NCI-H187 treated with DMSO at 0.1 percent for 48 hours (cell line): ENCODE results near the gene SLC22A5.
A peak's percentile ranks its signal among the peaks of the same experiment; 100 is the strongest.
"Not testable (repeated sequence)": the region's sequence is repeated elsewhere in the genome, so short reads cannot be mapped to it uniquely, and the experiment has no call there.

Experiments used
- DNase-seq: peaks from one replicate; lab custom pipeline; 2025; lab: John Stamatoyannopoulos, UW

Gene SLC22A5

DNA sequence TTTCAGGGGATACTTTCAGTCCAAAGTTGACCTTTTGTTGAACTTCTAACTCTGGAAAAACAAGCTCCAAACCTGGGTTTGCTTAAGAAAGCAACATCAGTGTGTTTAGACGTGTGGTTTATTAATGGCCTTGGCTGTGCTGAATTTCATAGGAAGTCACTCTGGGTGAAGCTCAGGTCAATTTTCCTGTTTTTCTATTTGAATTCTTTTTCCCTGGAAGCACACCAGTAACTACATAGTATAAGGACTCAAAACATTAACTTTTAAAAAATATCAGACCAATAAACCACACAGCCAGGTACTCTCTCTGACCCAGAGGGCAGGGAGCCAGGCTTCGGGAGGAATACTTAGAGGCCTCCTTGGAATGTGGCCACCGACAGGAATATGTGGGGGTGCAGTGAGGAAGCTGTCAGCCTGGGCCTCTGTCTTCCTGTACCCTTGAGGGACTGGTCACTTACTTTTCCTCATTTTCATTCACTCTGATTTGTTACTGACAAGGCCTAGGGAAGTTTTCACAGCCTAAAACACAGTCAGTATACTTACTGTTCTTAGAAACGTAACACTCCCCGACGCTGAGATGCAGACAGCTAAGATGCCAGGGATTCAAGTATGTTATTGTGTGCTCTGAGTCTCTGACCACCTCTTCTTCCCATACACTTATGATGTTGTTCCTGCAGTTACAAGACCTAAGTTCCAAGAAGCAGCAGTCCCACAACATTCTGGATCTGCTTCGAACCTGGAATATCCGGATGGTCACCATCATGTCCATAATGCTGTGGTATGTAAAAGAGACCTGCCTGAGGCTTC, 18.9 kb downstream of the SLC22A5 start:
- DNase-seq, result no peak

DNA sequence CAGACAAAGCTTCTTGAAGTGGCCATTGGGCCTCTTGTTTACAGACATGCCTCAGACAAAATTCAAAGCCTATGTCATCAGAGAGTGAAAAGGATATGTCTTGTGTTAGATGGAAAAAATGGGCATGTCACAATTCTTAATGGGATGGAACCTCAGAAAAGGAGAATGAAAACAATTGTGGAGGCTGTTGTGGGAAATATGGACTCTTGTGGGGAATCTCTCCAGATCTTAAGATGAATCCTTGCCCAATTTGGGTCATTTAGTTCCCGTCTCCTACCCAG, 19.5 kb downstream of the SLC22A5 start:
- DNase-seq, result no peak

DNA sequence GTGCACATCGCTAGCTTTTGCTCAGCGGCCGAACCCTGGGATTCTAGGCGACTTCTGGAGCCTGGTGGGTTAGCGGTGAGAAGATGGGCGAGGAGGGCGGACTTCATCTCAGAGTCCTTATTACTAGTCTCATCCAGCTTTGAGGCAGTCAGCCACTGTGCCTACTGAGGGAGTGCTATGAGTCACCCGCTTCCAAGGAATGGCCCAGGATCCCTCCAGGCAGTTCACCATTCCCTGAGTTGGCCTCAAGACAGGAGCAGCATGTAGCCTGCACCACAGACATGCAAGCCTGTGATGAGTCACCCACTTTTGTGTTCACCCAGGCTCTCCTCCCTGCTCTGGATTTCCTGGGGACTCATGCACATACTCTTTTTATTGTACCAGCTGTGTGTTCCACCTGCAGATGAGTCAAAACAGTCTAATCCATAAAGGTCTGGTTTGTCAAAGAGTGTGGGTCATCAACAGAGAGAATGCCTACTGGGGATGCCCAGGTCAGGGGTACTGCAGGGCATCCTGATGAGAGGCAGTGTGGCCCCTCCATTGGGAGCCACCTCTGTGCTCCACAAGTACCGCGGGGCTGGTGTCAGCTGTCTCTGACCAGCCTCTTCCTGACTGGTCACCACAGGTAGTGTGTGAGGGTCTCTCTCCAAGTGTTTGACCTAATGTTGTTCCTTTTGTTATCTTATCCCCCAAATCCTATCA, 20.2 kb downstream of the SLC22A5 start:
- no peak for DNase-seq

DNA sequence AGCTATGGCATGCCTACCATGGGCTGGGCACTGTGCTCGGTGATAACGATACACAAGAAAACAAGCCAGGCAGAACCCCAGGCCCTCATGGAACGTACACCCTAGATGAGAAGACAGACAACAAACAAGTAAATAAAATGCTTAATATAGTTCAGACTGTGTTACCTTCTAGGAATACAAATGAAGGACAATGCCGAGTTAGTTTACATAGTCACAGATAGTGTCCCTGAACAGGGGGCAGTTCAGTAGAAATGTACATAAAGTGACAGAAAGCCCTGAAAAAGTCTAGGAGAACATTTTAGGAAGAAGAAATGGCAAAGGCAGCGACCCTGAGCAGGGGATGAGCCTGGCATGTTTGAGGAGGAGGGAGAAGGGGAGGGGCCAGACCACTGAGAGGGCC, 21.7 kb downstream of the SLC22A5 start:
- no peak for DNase-seq

DNA sequence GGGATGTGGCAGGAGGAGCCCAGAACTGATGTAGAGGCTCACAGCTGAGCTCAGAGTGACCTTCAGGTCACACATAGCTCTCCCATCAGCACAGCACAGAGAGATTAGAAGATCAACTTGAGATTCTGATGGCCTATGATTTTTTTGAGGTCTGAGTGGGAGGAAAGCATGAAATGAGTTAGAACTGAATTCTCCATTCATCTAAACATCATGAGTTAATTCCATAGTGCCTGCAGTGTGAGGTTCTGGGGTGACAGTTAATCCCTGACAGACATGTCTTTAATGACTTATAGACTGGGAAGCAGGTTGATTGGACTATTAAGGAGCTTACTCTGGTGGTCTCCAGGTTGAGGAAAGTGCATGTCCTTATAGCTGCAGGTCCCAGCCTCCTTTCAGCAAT, 22.4 kb downstream of the SLC22A5 start:
- no peak for DNase-seq

DNA sequence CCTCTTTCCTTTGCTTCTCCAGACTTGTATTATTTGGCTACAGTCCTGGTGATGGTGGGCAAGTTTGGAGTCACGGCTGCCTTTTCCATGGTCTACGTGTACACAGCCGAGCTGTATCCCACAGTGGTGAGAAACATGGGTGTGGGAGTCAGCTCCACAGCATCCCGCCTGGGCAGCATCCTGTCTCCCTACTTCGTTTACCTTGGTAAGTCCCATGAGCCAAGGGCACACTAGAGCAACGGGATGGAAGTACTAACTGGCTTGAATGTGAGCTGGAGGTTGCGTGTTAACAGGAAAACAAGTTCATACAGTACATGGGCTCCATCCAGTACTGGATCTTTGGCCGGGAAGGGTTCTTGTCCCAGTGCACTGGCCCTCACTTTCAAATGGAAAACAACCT, 22.9 kb downstream of the SLC22A5 start:
- DNase-seq, result no peak

DNA sequence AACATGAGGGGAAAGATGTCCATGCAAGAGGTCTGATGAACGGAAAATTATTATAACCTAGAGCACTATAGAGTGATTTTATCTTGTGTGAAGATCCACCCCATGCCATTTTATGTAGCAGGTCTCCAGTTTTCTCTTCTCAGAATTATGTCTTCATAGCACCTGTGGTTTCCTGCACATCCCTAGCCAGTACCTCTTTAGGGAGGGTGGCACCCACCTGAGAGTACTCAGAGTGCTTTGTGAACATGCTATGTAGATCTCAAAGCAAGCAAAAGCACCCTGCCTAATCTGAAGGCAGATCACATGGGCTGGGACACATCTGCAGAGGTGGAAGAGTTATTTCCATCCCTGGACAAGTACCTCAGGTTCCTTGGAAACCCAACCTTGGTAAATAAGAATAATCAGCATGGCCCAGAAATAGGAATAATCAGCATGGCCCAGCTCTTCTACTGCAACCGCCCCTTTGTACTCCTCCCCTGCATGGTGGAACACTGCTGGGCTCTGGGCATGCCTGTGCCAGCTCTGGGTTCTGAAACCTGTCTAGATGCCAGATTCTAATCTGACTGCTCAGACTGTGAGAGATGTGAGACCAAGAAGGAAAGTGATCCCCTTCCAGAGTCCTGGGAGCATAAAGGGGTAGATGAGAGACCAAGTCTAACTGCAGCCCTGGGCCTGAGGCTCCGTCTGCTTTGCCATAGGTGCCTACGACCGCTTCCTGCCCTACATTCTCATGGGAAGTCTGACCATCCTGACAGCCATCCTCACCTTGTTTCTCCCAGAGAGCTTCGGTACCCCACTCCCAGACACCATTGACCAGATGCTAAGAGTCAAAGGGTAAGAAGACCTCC, 23.7 kb downstream of the SLC22A5 start:
- DNase-seq, result no peak

DNA sequence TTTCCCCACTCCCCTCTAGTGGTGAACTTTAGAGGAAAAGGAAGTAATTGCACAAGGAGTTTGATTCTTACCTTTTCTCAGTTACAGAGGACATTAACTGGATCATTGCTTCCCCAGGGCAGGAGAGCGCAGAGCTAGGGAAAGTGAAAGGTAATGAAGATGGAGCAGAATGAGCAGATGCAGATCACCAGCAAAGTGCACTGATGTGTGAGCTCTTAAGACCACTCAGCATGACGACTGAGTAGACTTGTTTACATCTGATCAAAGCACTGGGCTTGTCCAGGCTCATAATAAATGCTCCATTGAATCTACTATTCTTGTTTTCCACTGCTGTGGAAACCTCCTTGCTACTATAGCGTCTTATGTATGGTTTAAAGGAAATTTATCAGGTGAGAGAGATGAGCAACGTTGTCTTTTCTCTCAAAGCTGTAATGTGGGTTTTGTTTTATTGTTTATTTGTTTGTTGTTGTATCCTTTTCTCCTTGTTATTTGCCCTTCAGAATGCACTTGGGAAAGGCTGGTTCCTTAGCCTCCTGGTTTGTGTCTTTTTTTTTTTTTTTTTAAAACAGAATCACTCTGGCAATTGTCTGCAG, 25.3 kb downstream of the SLC22A5 start:
- DNase-seq, result peak; percentile 76

DNA sequence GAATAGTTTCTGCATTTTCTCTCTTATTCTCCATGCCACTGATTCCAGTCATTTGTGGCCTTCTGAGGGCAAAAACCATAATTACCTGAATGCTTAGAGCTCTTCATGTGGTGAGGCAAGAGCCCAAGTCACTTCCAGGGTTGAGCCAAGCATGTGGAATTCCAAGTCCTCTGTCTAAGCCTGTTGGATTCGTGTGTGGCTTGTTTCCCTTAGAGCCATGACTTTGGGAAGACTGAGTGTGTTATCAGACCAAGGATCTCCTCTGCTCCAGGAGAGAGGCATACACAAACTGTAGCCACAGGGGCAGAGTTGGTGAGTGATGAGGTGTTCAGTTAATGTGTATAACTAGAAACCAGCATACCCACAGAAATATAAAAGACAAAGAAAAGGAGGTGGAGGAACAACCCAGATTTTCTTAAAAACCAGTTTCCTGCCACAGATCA, 27.1 kb downstream of the SLC22A5 start:
- DNase-seq, result no peak

DNA sequence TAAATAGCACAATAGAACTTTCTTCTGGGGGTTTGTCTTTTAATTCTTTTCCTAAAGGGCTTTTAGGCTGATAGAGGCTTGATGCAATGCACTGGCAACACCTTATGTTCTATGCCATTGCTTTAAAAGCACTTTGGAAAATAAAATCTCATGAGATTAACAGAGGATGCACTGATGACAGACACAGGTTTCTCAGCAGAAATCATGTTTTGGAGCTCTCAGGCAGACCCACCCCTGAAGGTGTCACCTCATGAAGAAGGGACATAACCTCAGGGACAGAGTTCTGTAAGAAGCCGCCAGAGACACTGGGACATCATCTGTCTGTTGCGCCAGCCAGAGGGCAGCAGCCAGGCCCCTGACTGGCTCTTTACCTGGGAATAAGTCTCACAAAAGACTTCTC, 27.7 kb downstream of the SLC22A5 start:
- DNase-seq, result no peak

DNA sequence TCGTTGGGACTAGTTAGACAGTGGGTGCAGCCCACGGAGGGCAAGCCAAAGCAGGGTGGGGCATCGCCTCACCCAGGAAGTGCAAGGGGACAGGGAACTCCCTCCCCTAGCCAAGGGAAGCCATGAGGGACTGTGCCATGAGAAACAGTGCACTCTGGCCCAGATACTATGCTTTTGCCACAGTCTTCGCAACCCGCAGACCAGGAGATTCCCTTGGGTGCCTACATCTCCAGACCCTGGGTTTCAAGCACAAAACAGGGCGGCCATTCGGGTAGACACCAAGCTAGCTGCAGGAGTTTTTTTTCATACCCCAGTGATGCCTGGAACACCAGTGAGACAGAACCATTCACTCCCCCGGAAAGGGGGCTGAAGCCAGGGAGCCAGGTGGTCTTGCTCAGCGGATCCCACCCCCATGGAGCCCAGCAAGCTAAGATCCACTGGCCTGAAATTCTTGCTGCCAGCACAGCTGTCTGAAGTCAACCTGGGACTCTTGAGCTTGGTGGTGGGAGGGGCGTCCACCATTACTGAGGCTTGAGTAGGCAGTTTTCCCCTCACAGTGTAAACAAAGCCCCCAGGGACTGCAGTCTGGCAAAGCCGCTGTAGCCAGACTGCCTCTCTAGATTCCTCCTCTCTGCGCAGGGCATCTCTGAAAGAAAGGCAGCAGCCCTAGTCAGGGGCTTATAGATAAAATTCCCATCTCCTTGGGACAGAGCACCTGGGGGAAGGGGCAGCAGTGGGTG, 28.6 kb downstream of the SLC22A5 start:
- DNase-seq, result not testable (repeated sequence)

DNA sequence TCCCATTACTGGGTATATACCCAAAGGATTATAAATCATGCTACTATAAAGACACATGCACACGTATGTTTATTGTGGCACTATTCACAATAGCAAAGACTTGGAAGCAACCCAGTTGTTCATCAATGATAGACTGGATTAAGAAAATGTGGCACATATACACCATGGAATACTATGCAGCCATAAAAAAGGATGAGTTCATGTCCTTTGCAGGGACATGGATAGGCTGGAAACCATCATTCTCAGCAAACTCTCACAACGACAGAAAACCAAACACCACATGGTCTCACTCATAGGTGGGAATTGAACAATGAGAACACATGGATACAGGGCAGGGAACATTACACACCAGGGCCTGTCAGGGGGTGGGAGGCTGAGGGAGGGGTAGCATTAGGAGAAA, 34.5 kb downstream of the SLC22A5 start:
- DNase-seq, result not testable (repeated sequence)

DNA sequence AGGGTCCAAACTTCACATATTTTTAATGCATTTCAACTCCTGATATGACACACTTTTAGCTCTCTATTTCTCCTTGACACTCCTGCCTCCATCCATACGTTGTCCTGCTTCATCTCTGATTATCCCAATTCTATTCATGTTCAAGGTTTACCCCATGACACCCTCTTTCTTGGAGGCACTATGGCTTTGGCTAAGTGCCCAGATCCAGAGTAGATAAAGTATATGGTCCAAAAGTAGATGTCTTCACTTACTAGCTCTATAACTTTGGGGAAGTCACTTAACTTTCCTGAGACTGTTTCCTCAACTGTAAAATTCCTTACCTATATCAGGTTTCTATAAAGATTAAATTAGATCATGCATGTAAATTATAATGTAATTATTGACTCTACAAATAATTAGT, 36.1 kb downstream of the SLC22A5 start:
- no peak for DNase-seq

DNA sequence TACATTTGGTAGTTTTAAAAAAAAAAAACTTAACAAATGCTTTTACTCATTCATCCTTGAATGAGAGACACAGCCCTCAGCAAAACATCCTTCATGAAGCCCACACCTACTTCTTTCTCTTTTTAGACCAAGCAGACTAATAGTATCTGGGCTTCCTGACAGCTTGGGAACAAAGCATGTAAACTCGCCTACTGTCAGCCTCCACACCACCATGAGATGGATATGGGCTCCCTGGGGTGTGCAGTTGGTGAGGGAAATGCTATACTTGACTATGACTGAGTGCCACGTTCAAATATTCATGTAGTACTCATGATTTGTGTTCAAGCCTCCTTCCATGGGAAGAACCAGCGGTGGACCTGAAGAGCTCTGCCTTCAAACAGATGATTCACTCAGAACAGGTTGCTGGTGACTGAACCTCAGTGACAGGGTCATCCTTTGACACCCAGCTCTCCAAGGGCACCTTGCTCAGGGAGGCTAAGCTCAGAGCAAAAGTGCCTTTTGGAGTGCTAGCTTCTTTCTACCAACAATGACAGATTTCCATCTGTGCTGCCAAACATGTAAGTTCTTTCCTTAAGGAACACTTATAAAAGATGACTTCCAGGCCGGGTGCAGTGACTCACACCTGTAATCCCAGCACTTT, 36.8 kb downstream of the SLC22A5 start:
- no peak for DNase-seq

DNA sequence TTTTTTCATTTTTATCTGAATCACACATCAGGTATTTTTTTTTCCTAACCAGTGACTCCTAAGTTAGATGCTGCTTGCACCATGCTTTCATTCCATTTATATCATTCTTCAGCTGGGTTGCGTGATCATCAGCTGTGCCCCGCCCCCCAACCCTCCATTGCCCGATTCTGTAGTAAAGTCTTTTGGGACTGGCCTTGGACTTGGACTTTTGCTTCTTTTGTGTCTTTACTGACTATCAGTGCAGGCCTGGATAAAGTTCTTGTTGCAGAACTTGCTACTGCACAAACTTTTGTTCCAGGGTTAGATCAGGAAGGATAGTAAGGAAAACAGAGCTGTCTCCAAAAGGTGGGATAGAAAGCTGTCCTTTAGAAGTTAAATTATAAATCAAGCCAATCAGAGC, 38.5 kb downstream of the SLC22A5 start:
- DNase-seq, result no peak

DNA sequence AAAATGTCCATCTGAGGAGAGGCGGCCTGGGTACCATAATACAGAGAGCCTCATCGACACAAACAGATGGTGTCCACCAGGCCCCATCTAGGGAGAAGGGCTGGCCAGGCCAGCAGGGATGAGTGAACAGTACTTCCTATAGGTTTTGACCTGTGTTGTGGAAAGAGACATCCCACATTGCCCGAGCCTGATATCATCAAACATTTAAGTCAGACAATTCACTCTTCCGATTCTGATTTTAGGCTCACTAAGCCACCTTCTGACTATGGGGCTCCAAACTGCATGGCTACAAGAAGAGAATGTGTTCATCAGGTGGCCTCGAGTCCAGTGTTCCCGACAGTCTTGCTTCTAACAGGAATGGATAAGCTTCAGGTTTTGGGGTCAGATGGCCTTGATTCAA, 38.9 kb downstream of the SLC22A5 start:
- no peak for DNase-seq

DNA sequence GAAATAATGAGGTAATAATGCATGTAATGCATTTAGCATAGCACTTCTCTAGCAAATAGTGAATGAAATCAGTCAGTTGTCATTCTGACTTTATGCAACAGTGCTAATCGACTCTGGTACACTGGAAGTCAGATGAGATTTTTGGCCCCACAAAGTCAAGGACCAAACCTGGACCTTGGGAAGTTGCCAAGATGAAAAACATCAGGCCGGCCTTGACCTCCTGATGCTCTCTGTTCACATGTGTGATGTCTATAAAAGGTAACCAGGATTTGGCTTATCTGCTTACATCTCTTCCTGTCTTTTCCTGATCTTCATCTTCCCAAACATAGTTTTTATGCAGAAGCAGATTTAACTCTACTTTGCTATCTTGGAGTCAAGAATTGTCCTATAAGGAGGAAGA, 39.5 kb downstream of the SLC22A5 start:
- no peak for DNase-seq

DNA sequence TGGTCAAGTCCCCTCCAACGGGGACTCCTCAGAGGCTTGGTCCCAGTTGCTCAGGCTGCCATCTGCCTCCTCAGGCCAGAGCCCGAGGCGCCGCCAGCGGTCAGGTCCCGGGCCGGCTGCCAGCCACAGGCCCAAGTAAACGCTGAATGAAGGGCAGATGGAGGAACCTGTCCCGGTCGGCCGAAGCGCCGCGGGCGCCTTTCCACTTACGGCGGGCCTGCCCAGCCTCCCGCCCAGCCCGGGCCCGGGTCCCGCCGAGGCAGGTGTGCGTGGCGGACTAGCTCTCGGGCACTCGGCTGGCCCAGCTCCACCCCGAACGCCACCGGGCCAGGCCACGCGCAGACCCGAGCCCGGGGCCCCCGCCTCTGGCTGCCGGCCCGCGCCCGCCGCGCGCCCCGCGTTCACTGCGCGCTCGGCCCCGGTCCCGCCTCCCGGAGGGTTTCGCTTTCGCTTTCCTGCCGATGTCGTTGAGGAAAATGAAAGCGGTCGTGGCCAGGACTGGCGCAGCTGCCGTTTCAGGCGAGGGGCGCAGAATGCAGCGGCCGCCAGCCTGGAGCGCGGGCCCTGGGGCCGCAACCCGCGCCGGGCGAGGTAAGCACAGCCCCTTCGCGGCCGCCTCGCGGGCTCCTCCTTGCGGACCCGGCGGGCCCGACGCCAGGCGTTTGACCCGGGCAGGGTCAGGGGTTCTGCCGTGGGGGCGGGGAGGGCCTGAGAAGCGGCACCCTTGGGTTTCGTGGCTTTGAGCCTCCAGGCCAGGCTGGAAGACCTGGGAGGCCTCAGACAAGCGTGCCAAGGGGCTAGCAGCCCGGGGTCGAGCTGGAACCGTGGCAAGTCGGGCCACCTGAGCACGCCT, 41.2 kb downstream of the SLC22A5 start:
- no peak for DNase-seq

DNA sequence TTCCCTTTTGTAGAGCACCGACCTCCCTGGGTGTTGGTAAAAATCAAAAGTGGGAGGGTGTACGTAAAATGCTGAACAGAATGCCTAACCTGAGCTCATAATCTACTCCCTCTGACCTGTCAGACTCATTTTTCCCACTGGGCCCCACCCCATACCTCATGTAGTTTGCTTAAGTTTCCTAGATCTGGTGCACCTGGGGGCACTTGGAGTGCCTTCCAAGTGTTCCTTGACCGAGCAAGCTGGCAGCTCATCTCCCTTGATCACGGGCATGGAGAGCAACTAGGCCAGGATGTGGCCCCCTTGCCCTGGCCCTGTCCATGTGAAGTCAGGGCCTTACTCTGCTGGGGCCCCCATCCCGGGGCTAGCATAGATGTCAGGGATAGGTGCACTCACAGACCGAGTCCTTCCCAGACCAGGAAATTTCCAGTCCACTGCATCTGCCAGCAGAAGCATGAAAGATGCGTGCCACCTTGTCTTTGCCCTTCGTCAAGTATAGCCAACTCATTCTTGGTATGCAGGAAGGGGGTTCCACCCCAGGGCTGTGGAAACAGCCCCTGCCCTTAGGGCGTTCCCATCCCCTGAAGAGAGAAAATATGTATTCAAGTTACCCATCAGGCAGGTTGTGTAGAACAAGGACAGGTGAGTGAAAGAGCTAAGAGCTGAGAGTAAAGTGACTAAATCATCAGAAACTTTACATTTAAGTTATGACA, 41.9 kb downstream of the SLC22A5 start:
- DNase-seq, result no peak

DNA sequence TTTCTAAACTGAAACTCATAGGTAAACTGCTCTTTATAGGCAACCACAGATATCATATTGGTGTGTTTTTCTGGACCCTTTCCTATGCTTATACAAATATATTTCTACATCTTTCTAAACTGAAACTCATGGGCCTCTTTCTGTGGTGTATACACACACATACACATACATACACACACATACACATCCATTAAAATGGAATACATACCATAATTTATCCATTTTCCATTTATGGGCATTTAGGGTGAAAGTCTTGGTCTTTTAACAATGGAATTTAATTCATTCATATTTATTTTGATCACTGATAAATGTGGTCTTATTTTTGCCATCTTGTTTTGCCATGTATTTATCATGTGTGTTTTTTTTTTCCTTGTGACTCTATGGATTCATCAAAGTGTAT, 44.1 kb downstream of the SLC22A5 start:
- no peak for DNase-seq
